A673 (cell line): ENCODE data around the gene BRME1. TPM values are rescaled to one million over a fixed set of nuclear protein-coding genes. Genes with fewer than 3 reads are reported as not detected.

Experiments used
- BruUV-seq: library from RNA; stranded (reverse); fragments of 400-500 nt; replicated peaks from 2 replicates; lab custom pipeline; 2021; lab: Mats Ljungman, UMichigan
- CTCF ChIA-PET: fragments of 300-600 bp; sonication (Branson Sonifier 250); formaldehyde crosslinking; loops from one replicate; lab custom pipeline; 2022; ENCODE audit warnings: antibody characterized with exemption; lab: Charles Lee
- POLR2A ChIA-PET: fragments of 300-600 bp; sonication (Branson Sonifier 250); formaldehyde crosslinking; loops from one replicate; lab custom pipeline; 2022; ENCODE audit warnings: antibody characterized with exemption; ENCODE audit not compliant: low non-redundant PET; lab: Charles Lee
- DNase-seq: peaks from one replicate; pipeline ENCODE4 v3.0.0-alpha.2; 2015; ENCODE audit warnings: low spot score
- H3K27ac ChIP-seq: fragments of 200-600 bp; sonication (generic); 2 replicates; pipeline ENCODE4 v1.5.1; 2016; ENCODE audit warnings: mixed run types, low read depth, mild to moderate bottlenecking, mixed read lengths, antibody characterized with exemption, low read length; ENCODE audit not compliant: poor library complexity, severe bottlenecking
- H3K27me3 ChIP-seq: fragments of 200-600 bp; sonication (generic); replicated peaks from 2 replicates; pipeline ENCODE4 v1.6.1; 2017; ENCODE audit warnings: mixed run types, low read depth, mild to moderate bottlenecking, mixed read lengths, antibody characterized with exemption, low read length; ENCODE audit not compliant: insufficient read depth, poor library complexity
- H3K36me3 ChIP-seq: fragments of 200-600 bp; sonication (generic); 2 replicates; pipeline ENCODE4 v1.6.1; 2016; ENCODE audit warnings: mixed run types, mild to moderate bottlenecking, mixed read lengths, antibody characterized with exemption, low read length; ENCODE audit not compliant: insufficient read depth, poor library complexity, severe bottlenecking
- H3K4me1 ChIP-seq: fragments of 200-600 bp; sonication (generic); 2 replicates; pipeline ENCODE4 v1.6.1; 2017; ENCODE audit warnings: mixed run types, mild to moderate bottlenecking, mixed read lengths, antibody characterized with exemption, low read length; ENCODE audit not compliant: insufficient read depth, poor library complexity, severe bottlenecking
- H3K4me3 ChIP-seq: fragments of 200-600 bp; sonication (generic); 2 replicates; pipeline ENCODE4 v1.5.1; 2016; ENCODE audit warnings: low read depth, mixed run types, mild to moderate bottlenecking, mixed read lengths, low read length; ENCODE audit not compliant: poor library complexity, severe bottlenecking
- H3K9me3 ChIP-seq: fragments of 200-600 bp; sonication (generic); 2 replicates; pipeline ENCODE4 v1.6.1; 2016; ENCODE audit warnings: mixed run types, low read depth, mild to moderate bottlenecking, mixed read lengths, antibody characterized with exemption, low read length; ENCODE audit not compliant: poor library complexity, severe bottlenecking
- EZH2 ChIP-seq: fragments of 200-600 bp; sonication (generic); IDR thresholded peaks from 2 replicates; pipeline ENCODE4 v1.6.1; 2017; ENCODE audit warnings: borderline replicate concordance, low read depth, mild to moderate bottlenecking, mixed read lengths, antibody characterized with exemption, low read length; ENCODE audit not compliant: poor library complexity, severe bottlenecking
- intact Hi-C: fragments of 100-400 bp; cut with micrococcal nuclease; formaldehyde crosslinking; loops from one replicate; pipeline ENCODE4 v1.10.0; 2022; ENCODE audit not compliant: unreplicated experiment
- total RNA-seq: library from RNA; stranded (reverse); gene quantifications from 2 replicates; pipeline ENCODE4 v1.2.3, GENCODE V29; 2021
- TF ChIP-seq, protein P1 (sequence below): fragments of 300-800, 200-600 bp; sonication (generic); conservative IDR thresholded peaks from 2 replicates; pipeline ENCODE4 v1.5.1; 2017; ENCODE audit warnings: low read depth, mild to moderate bottlenecking, antibody characterized with exemption, low read length, moderate library complexity, mixed read lengths

The BRME1 gene
- total RNA-seq, 1 experiment from 2014 or later: 4.0 TPM

DNA sequence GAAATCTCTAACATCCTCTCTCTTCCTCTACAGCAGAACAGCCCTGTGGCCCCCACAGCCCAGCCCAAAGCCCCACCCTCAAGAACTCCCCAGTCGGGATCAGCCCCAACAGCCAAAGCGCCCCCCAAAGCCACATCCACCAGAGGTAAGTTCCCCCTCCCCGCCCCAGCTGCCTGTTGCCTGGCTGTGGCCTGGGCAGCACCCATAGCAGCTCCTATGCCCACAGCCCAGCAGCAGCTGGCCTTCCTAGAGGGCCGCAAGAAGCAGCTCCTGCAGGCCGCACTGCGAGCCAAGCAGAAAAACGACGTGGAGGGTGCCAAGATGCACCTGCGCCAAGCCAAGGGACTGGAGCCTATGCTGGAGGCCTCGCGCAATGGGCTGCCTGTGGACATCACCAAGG, 14.6 kb upstream of the BRME1 start:
- DNase-seq: no peak
- Histone ChIP-seq H3K27ac (no peak overlapping the region), H3K4me1 (no peaks in the 10 kb centered on the region), H3K4me3 (no peak overlapping the region), H3K36me3 (peaks cover 17% of the 10 kb centered on the region), H3K9me3 (peaks cover 5% of the 10 kb centered on the region), H3K27me3 (no peaks in the 10 kb centered on the region)
- TF ChIP-seq EZH2: no peak
- TF ChIP-seq, protein P1, sequence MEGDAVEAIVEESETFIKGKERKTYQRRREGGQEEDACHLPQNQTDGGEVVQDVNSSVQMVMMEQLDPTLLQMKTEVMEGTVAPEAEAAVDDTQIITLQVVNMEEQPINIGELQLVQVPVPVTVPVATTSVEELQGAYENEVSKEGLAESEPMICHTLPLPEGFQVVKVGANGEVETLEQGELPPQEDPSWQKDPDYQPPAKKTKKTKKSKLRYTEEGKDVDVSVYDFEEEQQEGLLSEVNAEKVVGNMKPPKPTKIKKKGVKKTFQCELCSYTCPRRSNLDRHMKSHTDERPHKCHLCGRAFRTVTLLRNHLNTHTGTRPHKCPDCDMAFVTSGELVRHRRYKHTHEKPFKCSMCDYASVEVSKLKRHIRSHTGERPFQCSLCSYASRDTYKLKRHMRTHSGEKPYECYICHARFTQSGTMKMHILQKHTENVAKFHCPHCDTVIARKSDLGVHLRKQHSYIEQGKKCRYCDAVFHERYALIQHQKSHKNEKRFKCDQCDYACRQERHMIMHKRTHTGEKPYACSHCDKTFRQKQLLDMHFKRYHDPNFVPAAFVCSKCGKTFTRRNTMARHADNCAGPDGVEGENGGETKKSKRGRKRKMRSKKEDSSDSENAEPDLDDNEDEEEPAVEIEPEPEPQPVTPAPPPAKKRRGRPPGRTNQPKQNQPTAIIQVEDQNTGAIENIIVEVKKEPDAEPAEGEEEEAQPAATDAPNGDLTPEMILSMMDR: no peak
- POLR2A ChIA-PET: no interaction called here
- intact Hi-C loops: no loop called here
- no TSS peak for BruUV-seq
- CTCF ChIA-PET: no interaction called here

DNA sequence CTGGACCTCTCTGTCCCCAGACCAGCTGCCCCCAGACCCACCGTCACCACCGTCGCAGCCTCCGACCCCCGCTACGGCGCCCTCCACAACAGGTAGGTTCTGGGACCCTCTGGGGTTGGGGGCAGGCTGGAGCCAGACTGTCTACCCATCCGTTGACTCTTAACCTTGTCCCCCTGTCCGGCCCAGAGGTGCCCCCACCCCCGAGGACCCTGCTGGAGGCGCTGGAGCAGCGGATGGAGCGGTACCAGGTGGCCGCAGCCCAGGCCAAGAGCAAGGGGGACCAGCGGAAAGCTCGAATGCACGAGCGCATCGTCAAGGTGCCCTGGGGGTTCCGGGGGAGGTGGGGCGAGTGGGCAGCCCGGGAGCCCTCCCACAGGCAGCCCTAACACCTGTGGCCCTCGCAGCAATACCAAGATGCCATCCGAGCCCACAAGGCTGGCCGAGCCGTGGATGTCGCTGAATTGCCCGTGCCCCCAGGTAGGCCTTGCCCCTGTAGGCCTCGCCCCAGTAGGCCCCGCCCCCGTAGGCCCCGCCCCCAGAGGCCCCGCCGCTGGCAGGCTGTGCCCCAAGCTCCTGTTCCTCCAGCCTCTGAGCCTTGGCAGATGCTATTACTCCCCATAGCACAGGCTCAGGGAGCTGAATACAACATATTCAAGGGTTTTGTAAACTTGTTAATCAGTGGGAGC, 13.0 kb upstream of the BRME1 start:
- no peak for DNase-seq
- no TSS peak for BruUV-seq
- CTCF ChIA-PET: no interaction called here

DNA sequence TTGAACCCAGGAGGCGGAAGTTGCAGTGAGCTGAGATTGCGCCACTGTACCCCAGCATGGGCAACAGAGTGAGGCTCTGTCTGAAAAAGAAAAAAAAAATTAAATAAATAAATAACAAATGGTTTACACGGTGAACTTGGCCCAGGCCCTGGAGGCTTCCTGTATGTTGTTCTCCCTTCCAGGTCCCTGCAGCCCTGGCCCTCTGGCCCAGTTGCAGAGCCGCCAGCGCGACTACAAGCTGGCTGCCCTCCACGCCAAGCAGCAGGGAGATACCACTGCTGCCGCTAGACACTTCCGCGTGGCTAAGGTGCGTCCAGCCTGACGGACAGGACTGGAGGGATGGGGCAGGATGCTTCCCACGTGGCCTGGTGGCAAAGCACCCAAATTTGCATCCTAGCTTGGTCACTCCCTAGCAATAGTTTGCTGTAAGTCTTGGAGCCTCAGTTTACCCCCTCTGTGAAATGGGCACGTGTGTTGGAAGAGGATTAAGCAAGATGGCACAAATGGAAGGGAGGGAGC, 12.0 kb upstream of the BRME1 start:
- BruUV-seq: no TSS peak
- intact Hi-C loops: no loop called here
- CTCF ChIA-PET: no interaction called here
- Histone ChIP-seq H3K9me3 (peaks cover 5% of the 10 kb centered on the region), H3K27ac (no peak overlapping the region), H3K4me3 (no peak overlapping the region), H3K27me3 (no peaks in the 10 kb centered on the region), H3K36me3 (peaks cover 28% of the 10 kb centered on the region), H3K4me1 (no peaks in the 10 kb centered on the region)
- no peak for TF ChIP-seq EZH2
- TF ChIP-seq, protein P1: no peak
- POLR2A ChIA-PET: no interaction called here
- no peak for DNase-seq

More for the DNA sequence above, 13.0 kb upstream of the BRME1 start:
- Histone ChIP-seq H3K36me3 (peaks cover 22% of the 10 kb centered on the region), H3K9me3 (peaks cover 5% of the 10 kb centered on the region), H3K4me1 (no peaks in the 10 kb centered on the region), H3K27me3 (no peaks in the 10 kb centered on the region), H3K4me3 (no peak overlapping the region), H3K27ac (no peak overlapping the region)
- POLR2A ChIA-PET: no interaction called here
- intact Hi-C loops: no loop called here
- TF ChIP-seq, protein P1: no peak
- TF ChIP-seq EZH2: no peak
